NCI-H510A (cell line): ENCODE measurements around the gene KCNJ4.
A peak's percentile ranks its signal among the peaks of the same experiment; 100 is the strongest.

Experiments used
- DNase-seq: peaks from one replicate; lab custom pipeline; 2025; lab: John Stamatoyannopoulos, UW

KCNJ4 gene

DNA sequence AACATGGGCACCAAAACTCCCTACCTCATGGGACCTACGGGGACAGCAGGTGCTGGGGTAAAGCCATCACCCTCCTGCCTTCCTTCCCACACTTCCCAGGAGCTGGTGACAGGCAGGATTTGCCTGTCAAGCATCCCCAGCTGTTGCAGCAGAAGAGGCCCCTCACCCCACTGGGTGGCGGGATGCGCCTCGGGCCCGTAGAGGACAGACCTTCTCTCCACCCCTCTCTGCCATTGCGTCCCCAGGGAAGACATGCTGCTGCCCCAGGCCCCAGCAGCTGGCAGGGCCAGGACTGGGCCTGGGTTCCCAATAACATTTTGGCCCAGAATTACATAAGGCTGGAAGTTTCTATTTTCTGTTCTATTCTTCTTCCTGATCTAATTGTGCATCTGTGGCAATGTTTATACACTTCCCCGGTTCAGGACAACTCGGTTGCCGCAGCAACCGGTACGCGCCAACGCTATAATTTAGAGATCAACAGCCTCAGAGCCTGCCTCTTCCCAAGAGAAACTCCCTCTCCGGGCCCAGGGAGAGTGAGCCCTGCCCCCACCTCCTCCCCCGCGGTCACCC is 25.4 kb downstream of the KCNJ4 start:
- DNase-seq, result no peak

DNA sequence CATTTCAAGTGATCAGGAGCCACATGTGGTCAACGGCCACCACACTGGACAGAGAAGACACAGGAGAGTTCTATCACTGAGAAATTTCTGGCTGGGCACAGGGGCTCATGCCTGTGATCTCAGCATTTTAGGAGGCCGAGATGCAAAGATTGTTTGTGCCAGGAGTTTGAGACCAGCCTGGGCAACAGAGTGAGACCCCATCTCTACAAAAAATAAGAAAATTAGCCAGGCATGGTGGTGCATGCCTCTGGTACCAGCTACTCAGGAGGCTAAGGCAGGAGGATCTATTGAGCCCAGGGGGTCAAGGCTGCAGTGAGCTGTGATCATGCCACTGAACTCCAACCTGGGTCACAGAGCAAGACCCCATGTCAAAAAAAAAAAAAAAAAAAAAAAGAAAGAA is 26.3 kb downstream of the KCNJ4 start:
- no peak for DNase-seq

DNA sequence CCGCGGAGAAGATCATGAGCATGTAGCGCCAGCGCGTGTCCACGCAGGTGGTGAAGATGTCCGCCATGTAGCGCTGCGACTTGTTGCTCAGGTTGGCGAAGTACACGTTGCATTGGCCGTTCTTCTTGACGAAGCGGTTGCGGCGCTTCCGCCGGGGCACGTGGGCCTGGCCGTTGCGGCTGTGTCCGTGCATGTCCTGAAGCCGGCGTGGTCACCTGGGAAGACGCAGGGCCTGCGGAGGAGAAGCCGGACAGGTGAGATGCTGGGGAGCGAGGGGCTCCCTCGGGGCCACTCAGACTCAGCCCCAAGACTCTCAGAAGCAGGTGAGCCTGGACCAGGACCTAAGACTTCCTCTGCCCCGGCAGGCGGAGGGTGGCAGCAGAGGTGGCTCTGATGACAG is 27.1 kb downstream of the KCNJ4 start:
- DNase-seq, result no peak

DNA sequence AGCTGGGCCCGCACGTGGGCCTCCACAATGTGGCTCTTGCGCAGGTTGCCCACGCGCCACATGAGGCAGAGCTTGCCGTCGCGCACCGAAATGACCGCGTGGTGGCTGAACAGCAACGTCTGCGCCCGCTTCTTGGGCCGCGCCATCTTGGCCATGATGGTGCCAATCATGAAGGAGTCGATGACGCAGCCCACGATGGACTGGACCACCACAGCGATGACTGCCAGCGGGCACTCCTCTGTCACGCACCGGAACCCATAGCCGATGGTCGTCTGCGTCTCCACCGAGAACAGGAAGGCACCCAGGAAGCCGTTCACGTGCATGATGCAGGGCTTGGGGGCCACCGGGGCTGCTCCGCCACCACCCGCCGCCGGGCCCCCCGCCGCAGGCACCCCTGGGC is 27.5 kb downstream of the KCNJ4 start:
- no peak for DNase-seq

DNA sequence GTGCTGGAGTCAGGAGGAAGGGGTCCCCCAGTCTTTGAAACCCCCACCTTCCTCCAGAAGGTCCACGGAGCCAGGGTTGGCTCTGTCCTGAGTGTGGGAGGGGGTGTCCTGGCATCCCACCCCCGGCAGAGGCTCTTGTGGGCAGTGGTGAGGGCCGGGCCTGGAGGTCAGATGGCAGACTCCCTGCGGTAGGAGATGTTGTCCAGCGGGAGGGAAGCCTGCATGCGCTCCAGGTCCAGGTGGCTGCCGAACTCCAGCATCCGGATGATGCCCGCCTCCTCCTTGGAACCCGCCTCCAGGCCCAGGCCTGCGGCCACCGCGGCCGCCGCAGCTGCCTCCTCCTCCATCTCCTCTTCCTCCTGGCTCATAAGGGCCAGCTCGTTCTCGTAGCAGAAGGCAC is 28.4 kb downstream of the KCNJ4 start:
- DNase-seq, result no peak

DNA sequence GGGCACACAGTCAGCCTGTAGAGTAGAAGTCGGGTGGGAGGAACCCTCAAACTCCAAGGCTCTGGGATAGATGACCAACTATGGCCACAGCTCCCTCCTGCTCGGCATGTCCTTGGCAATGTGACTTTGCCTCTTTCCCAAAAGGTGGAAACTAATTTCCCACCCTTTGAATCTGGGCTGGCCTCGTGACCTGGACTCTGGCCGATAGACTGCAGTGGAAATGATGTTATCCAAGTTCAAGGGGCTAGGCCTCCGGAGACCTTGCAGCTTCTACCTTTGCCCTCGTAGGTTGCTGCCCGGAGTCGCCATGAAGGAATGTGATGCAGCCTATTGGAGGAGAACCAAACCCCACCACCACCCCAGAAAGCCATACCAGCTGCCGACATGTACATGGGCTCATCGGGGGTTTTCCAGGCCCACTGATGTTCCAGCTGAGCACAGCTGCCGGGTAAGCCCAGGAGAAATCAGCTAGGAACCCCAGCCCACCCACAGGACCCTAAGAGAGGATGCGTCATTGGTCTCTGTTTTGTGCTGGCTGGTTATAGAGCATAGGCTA is 30.4 kb downstream of the KCNJ4 start:
- DNase-seq, result no peak

DNA sequence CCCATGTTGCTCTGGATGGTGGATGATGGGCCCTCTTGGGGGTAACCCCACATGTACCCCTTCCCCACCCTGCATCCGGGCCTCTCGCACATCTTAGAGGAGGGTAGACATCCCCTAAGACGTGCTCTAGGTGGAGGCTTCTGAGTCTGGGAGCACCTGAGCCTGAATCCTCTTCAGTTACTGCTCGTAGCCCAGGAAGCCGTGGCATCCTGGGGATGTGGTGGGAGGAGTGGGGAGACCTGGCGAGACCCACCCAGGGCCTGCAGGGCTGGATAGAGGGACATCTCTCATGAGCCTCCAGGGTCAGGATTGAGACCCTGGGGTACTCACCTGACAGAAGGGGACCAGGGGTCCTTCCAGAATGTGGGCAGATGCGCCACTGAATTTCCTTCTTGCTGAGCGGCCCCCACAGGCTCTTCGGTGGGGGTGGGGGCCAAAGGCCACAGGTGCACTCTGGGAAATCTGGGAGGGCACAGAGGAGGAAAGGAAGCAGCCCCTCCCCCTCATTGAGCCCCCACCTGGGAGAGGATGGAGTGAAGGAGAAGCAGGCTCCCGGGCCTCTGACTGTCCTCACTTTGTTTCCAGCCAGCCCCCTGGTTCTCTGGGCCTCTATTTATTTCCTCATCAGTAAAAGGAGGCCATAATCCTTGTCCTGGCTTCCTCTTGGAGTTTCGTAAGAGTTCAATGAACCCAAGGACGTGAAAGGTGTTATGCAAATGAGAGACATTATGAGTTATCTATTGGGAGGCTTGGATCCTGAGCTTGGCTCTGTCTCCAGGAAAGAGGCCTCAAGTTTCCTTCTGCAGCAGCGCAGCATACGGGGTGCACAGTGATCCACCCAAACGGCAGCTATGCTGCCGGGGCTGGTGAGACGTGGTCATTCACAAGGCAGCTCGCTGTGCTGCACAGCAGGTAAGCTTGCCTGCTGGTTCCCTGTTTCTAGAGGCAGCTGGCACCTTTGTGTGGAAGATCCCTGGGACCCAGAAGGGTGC is 31.2 kb downstream of the KCNJ4 start:
- no peak for DNase-seq

DNA sequence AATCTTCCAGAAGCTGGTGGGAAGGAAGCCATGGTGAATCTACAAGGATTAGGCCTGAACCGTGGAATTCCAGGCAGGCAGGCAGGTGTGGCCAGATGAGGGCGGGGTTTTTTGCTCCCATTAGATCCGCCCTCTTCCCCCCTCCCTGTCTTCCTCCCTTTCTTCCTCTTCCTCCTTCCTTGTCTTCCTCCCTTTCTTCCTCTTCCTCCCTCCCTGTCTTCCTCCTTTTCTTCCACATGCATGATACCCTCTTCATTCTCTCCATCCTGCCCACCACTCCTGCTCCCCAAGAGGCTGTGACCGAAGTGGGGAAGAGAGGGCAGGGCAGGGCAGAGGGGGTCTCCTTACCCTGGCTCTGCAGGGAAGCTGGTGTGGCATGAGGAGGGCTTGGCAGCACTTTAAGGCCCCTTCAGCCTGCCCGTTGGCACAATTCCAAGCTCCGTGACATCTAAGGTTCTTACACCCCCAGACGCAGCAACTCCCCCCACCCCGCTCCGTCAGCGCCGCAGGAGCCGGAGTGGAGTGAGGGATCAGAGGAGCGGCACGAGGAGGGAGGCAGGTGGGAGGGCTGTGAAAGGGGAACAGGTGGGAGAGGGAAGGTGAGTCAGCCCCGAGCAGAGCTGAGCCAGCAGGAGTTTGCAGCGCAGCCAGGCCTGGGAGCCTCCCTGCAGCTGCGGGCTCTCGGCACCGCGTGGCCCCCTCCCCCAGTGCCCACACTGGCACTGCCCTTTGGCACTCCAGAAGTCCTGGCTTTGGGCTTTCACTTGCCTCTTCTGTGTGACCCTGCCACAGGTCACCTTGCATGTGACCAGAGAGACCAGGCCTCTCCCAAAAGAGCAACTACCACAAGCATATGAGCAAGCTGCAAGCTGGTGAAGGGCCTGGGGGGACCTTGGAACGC is 32.1 kb downstream of the KCNJ4 start:
- DNase-seq, result no peak

DNA sequence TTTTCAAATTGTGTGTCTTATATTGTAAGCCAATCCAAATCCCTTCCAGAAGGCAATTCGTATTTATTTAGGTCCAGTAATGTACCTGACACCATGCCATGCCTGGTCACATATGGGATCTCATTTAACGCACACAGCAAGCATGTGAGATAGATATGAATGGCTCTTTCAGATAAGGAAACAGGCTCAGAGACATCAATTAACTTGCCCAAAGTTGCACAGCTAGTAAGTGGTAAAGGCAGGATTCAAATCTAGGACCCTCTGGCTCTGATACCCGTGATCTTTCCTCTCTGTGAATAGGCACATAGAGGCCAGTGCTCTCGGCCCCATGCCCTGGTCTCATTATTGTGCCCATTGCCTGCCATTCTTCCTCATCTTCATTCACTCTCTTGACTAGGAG is 34.3 kb downstream of the KCNJ4 start:
- no peak for DNase-seq

DNA sequence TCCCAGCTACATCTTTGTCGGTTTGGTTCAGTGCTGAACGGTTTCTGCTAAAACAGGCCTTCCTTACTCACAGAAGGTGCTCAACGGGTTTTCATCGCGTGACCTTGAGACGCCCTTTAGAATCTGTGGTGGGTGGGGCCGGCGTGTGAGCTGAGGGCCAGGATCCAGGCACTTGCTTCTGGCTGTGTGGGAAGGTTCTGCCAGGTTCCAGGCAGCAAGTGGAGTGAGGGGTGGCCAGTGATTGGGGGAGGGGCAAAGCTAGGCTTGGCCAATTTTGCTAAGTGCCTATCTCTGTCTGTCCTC is 35.2 kb downstream of the KCNJ4 start:
- DNase-seq, result no peak

DNA sequence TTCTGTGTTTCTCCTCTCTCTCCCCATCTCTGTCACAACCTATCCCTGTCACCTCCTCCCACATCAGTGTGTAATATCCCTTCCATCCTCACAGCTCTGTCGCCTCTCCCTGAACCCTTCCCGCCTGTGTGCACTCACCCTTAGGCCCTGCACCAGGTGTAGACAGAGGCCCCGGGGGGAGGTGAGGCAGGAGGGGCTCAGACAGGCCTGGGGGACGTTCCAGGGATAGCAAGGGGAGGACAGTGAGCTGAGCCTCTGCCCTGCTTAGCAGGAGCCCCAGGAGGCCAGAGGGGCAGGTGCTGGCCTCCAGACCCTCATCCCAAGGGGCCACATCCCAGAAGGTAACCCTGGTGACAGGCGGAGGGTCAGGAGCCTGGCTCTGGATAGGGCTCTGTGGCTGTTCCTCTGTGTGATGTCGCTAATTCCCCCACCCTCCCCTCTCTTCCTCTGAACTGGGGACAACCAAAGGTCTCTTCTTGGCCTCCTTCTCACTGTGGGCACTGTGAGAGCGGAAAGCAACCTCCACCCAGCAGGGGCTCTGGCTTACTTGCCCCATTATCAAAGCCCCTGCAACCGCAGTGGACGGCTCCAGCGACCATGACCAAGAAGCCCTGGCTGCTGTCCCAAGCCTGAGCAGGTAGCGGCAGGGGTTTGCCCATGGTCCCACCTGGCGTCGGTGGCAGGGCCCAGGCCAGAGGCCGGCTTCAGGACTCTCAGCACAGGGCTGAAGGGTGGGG is 35.7 kb downstream of the KCNJ4 start:
- no peak for DNase-seq

DNA sequence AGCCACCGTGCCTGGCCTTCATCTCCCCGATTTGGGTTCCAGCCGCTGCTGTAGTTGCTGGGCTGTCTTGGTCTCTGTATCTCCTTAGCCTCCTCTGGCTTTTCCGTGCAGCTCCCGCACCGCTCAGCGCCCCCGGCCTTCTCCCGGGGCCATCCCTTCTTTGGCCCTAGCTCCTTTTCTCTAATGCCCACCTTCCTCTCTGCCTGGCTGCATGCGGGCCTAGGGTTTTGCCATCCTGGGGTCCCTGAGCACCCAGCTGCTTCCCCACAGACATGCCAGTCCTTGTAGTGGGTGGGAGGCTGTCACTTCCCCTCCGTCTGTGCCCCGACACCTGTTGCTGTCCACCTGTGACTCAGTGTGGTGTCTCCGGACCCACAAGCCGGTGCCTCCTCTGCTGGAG is 36.4 kb downstream of the KCNJ4 start:
- DNase-seq, result no peak

DNA sequence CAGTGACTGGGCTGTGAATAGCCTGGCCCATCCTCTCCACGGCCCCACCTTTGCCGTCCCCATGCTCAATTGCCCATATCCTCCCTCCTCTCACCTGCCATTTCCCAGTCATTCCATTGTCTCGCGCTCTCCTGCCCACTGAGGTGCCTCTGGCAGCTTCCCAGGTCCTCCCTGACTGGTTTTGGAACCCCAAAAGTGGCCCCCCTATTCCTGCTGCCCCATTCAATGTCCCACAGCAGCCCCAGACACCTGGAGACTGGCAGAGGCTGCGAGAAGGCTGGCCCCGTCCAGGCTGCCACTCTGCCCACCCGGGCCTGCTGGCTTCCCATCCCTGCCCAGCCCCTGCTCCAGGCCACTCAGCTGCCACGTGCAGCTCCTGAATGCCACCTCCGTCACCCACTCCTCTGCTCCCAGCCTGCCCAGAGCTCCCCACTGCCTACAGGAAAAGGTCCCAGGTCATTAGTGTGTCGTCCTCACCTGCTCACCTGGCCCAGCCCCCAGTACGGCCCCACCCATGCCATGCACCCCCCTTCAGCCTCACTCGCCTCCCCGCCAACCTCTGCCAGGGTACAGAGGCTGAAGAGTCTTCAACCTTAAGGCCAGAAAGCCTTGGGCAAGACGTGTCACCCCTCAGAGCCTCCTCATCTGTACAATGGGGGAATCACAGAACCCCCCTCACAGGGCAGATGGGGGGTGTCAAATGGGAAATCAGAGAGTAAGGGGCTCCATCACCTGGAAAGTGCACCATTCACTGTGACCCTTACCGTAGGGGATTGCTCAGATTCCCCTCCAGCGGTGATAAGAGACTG is 37.5 kb downstream of the KCNJ4 start:
- DNase-seq, result no peak

DNA sequence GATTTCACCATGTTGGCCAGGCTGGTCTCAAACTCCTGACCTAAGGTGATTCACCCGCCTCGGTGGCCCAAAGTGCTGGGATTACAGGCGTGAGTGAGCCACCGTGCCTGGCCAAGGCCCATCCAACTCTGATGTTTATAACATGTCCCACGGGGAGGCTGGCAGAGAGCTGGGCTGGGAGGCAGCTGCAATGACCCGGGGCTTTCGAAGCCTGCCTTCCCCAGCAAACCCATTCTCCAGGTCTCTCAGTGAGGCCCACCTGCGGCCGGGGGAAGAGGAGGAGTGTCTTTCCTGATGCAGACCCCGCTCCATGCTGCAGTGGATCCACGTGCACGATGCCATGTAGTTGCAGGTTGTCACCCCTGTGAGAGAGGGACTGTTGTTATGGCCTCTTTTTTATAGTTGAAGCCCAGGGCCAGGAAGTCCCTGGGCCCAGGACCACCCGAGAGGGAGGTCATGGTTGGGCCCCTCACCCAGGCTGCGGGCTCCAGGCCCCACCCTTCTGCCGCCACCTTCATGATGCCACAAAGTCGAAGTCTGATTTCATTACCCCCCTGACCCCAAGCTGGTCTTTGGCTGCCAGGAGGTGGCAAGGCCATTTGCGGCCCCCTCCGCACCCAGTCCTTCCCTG is 38.3 kb downstream of the KCNJ4 start:
- DNase-seq, result no peak

DNA sequence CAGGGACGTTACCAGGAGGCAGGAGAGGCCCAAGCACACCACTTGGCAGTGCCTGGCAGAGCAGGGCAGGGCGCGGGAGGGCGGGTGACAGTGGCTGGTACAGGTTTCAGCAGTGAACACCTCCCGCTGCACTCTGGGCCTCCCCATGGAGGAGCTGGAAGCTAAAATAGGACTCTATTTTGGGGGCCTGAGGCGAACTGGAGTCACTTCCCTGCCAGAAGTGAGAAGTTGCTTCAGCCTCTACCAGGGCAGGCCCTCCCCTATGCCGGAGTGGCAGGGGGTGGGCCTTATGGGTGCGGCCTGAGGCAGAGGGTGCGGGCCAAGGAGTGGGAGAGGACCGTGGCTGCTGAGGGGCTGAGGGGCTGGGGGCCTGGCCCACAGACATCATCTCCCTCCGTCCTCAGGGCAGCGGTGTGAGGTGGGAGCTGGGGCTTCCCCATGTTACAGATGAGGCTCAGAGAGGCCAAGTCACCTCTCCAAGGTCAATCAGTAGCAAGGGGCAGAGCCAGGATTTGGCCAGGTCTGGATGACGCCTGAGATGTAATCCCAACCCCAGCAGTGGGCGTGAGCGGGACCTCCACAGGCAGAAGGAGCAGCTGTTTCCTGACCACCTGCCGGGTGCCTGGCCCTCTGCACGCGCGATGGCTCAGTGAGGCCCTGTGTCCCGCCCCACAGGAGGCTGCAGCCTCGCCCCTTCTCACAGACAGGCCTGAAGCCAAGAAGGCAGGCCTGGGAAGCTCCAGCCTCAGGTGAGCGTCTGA is 39.3 kb downstream of the KCNJ4 start:
- DNase-seq, result no peak

DNA sequence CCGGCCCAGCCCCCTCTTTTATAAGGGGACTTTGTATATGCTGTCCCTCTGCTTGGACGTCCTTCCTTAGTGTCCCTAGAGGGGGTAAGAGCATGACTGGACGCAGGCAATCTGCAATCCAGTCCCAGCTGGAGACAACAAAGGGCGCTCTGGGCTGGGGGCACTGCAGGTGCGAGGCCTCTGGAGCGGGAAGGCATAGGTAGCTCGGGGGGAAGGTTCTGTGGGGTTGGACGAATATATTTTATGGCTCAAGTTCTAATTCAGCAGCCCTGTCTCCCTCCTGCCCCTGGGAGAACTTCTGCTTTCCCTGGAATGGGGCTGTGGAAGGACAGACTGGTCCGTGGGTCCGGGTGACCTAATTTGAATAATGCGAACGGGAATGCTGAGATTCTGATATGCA is 40.0 kb downstream of the KCNJ4 start:
- DNase-seq, result no peak

DNA sequence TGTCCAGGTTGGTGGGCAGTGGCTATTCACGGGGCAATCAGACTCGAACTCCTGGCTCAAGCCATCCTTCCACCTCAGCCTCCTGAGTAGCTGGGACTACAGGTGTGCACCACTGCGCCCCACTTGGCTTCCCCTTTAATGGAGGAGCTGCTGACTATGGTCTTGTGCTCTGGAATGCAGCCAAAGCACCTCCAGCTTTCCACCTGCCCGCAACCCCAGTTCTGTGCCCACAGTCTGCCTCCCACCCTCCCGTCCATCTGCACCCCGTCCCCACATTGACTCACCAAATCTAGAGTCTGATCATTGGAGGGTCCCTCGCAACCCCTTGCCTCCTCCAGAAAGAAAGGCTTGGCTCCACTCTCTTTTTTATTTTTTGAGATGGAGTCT is 41.0 kb downstream of the KCNJ4 start:
- no peak for DNase-seq

DNA sequence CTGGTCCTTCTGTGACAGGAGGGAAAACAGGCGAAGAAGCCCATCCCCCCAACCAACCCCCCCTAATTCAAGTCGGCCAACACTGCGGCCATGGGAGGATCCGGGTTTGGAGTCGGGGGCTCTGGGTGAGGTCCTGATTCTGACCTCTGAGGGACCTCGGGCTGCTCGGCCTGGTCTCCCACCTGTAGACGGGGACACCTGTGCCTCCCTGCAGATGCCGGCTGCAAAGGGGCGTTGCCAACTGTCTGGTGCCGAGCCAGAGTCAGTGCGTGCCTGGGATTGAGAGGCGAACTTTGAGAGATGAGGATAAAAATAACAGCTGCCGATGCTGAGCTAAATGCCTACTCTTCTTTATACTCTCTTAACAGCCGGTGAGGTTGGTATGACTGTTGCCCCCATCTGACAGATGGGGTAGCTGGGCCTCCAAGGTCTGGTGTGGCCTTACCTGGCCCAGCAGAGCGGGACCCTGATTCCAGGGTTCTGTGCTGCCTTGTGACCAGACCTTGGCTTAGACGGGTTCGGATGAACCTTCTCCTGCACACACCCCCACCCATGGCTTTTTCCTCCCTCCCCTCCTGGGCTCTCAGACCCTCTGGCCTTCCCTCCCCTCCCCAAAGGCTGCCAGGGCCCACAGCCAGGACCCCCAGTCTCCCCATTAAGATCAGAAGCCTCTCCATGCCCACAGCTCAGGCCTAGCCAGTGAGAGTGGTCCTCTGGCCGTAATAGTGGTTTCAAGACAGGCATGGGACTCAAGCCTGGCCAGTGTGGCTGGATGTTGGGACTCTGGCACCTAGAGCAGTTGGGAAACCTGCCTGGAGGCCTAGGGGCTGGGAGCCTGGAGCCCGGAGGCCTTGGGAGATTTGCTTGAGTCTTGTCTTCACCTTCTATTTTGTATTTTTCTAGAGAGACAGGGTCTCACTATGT is 41.7 kb downstream of the KCNJ4 start:
- DNase-seq, result peak; percentile 38
